Measurements from ENCODE around the gene PHTF1. TPM values are rescaled to one million over a fixed set of nuclear protein-coding genes. Genes with fewer than 3 reads are reported as not detected.

PHTF1 gene
- total and polyA plus RNA-seq, 9 donors, result 4.5 to 28.6 (median 9.7) TPM

GRCh38 chr1:113763661-113764060 is 4.4 kb upstream of the PHTF1 start:
- Histone ChIP-seq H3K4me3 (no peak overlapping the region), H3K9me3 (no peaks in the 10 kb centered on the region), H3K36me3 (no peaks in the 10 kb centered on the region), H3K27me3 (no peaks in the 10 kb centered on the region), H3K4me1 (ENCODE audit: insufficient read depth) (no peaks in the 10 kb centered on the region), H3K27ac (no peak overlapping the region)
- intact Hi-C loops (cut with DNase I), result loop anchor here in 1 of 4 donors (5.0 kb wide), 1 partner anchor 44 kb away; no protein-coding TSS in a partner anchor
- DNase-seq, result no peak
- TF ChIP-seq, protein P1, sequence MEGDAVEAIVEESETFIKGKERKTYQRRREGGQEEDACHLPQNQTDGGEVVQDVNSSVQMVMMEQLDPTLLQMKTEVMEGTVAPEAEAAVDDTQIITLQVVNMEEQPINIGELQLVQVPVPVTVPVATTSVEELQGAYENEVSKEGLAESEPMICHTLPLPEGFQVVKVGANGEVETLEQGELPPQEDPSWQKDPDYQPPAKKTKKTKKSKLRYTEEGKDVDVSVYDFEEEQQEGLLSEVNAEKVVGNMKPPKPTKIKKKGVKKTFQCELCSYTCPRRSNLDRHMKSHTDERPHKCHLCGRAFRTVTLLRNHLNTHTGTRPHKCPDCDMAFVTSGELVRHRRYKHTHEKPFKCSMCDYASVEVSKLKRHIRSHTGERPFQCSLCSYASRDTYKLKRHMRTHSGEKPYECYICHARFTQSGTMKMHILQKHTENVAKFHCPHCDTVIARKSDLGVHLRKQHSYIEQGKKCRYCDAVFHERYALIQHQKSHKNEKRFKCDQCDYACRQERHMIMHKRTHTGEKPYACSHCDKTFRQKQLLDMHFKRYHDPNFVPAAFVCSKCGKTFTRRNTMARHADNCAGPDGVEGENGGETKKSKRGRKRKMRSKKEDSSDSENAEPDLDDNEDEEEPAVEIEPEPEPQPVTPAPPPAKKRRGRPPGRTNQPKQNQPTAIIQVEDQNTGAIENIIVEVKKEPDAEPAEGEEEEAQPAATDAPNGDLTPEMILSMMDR (IDR thresholded peaks at IDR 0.05), result no peak
- no peak for TF ChIP-seq EP300 (IDR thresholded peaks at IDR 0.05)
- TF ChIP-seq POLR2A (IDR thresholded peaks at IDR 0.05), result no peak
- WGBS, 3 donors, result 37 to 65% (median 59%) methylated on average over 2 of the region's 2 CpGs

DNA sequence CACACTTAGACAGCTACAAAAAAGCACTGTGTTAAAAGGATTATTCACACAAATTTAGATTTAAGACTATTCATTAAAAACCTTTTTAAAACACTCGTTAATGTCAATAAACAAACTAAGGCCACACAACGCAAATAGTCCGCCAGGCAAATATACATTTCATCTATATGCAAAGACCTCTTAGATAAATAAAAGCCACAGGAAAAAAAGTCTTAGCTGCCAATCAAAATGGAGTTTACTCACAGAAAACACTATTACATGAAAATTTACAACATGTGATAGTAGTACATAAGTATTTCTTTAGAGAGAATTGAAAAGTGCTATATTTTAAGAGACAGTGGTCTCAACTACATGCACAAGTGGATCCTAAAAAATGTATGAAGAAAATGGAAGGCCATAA is 2.7 kb upstream of the PHTF1 start:
- DNase-seq, result no peak
- no peaks in the 10 kb centered on the region for H3K27me3 ChIP-seq
- no peaks in the 10 kb centered on the region for H3K4me1 ChIP-seq (ENCODE audit: insufficient read depth)
- intact Hi-C loops (cut with DNase I), result loop anchor here in 1 of 4 donors (5.0 kb wide), 1 partner anchor 45 kb away; no protein-coding TSS in a partner anchor
- H3K27ac ChIP-seq, result no peak overlapping the region
- no peaks in the 10 kb centered on the region for H3K36me3 ChIP-seq
- no peaks in the 10 kb centered on the region for H3K9me3 ChIP-seq
- no peak overlapping the region for H3K4me3 ChIP-seq
- WGBS, 3 donors, result 93% methylated on average over 3 of the region's 3 CpGs
- TF ChIP-seq EP300 (IDR thresholded peaks at IDR 0.05) (no peak), POLR2A (IDR thresholded peaks at IDR 0.05) (no peak)
- TF ChIP-seq, protein P1 (IDR thresholded peaks at IDR 0.05), result no peak

DNA sequence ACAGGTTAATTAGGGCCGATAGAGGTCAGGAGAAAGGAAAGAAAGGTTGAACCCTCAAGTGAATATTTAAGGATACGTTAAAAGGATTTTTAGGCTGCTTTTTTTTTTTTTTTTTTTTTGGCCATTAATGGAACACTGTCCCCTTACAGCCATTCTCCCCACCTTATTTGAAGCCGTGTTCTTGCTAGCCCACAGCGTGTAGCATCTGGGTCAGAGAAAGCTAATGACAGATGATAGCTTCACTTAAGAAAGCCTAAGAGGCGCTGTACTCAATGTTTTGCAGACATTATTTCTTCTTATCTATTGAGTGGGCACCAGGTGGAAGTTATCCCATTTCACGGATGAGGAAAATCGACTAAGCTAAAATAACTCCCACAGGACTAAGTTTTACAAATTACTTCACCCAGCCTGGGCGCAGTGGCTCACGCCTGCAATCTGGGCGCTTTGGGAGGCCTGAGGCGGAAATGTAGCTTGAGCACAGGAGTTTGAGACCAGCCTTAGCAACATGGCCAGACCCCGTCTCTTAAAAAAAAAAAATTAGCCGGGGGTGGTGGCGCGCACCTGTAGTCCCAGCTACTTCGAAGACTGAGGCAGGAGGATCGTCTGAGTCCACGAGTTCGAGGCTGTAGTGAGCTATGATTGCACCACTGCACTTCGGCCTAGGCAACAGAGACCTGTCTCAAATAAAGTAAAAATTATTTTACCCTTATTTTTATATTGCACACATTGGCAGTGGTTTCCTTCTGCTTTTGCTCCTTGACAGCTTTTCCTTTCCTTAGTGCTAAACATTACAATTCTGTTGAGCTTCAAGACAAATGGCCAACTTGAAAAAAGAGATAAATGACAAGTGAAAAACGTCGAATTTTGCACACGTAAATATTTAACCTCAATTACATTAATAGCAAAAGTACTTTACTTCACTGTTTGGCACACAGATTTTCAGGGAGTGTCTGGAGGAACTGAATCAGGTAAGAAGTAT is 1.1 kb upstream of the PHTF1 start:
- H3K36me3 ChIP-seq, result no peaks in the 10 kb centered on the region
- intact Hi-C loops (cut with DNase I), result loop anchor here in 1 of 4 donors (5.0 kb wide), 1 partner anchor 47 kb away; no protein-coding TSS in a partner anchor
- TF ChIP-seq POLR2A (IDR thresholded peaks at IDR 0.05), result no peak
- TF ChIP-seq EP300 (IDR thresholded peaks at IDR 0.05), result no peak
- TF ChIP-seq, protein P1 (IDR thresholded peaks at IDR 0.05), result no peak
- no peaks in the 10 kb centered on the region for H3K9me3 ChIP-seq
- 70 to 73% (median 70%) methylated on average over 23 of the region's 23 CpGs for WGBS, 3 donors
- H3K4me1 ChIP-seq (ENCODE audit: insufficient read depth), result no peaks in the 10 kb centered on the region
- peak overlapping the region; percentile 81 for H3K4me3 ChIP-seq
- DNase-seq, result peak in 1 of 5 donors; percentile 25
- H3K27me3 ChIP-seq, result no peaks in the 10 kb centered on the region
- peak overlapping the region; percentile 72 to 89 for H3K27ac ChIP-seq

- Histone ChIP-seq H3K36me3 (no peaks in the 10 kb centered on the region), H3K9me3 (no peaks in the 10 kb centered on the region), H3K4me1 (ENCODE audit: insufficient read depth) (no peaks in the 10 kb centered on the region), H3K4me3 (peak overlapping the region; percentile 81), H3K27me3 (no peaks in the 10 kb centered on the region), H3K27ac (peak overlapping the region; percentile 72 to 89)
- TF ChIP-seq POLR2A (IDR thresholded peaks at IDR 0.05) (no peak), EP300 (IDR thresholded peaks at IDR 0.05) (no peak)
- TF ChIP-seq, protein P1 (IDR thresholded peaks at IDR 0.05), result no peak
- DNase-seq, result peak; percentile 58 to 79 (median 73)
- 0 to 1% (median 1%) methylated on average over 31 to 55 of the region's 55 CpGs for WGBS, 3 donors
- intact Hi-C loops (cut with DNase I), result loop anchor here in 1 of 4 donors (10.0 kb wide), 1 partner anchor 146 kb away; the partner anchor contains the start of genes AP4B1 and DCLRE1B
Observed at GRCh38 chr1:113758631-113759332, 504 bp downstream of the PHTF1 start.
